ENCODE results near the gene TLCD2.
"Not testable (repeated sequence)": the region's sequence is repeated elsewhere in the genome, so short reads cannot be mapped to it uniquely, and the experiment has no call there.

Gene TLCD2, protein sequence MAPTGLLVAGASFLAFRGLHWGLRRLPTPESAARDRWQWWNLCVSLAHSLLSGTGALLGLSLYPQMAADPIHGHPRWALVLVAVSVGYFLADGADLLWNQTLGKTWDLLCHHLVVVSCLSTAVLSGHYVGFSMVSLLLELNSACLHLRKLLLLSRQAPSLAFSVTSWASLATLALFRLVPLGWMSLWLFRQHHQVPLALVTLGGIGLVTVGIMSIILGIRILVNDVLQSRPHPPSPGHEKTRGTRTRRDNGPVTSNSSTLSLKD

DNA sequence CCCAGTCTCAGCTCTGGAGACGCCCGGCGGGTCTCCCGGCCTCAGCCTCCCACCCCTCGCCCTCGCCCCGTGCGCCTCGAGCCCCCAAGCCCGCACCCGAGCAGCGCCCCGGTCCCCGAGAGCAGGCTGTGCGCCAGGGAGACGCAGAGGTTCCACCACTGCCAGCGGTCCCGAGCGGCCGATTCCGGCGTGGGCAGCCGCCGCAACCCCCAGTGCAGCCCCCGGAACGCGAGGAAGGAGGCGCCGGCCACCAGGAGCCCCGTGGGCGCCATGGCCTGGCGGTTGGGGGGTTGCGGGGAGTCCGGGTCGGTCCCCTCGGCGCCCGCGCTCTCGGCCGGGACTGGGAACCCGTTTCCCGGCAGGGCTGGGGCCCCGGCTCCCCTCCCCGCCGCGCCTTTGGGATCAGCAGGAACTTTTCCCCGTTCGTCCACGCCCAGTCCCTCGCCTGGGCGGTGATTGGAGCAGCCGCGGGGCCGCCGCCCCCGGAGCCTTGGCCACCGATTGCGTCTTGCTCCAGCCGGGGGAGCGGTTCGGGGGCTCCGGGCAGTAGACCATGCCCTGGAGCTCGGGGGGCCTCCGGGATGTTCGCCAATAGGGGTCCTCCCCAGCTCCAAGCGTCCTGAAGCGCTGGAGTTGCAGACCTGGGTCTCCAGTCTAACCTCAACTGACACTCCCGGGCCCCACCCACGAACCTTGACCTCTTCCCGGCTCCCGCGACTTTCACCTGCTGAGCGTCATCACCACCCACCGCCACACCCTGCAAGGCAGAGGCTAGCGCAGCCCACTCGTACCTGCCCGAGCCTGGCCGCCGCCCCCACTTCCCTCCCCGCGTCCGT, at the start of gene TLCD2:
Gene TLCD2 (minus strand): TSS at position 407 of the 836 bp plus-strand sequence. CDS start 135 bp downstream, at position 272.
- no peak for DNase-seq

DNA sequence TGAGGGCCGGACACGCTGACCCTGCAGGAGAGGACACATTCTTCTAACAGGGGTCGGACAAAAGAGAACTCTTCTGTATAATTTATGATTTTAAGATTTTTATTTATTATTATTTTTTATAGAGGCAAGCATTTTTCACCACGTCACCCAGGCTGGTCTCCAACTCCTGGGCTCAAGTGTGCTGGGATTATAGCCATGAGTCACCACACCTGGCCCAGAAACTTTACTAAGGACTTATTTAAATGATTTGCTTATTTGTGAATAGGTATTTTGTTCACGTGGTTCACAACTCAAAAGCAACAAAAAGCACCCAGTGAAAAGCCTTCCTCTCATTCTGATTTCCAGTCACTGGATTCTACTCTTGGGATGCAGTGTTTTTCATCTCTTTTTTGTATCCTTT, 49.4 kb upstream of the TLCD2 start:
- DNase-seq = no peak

DNA sequence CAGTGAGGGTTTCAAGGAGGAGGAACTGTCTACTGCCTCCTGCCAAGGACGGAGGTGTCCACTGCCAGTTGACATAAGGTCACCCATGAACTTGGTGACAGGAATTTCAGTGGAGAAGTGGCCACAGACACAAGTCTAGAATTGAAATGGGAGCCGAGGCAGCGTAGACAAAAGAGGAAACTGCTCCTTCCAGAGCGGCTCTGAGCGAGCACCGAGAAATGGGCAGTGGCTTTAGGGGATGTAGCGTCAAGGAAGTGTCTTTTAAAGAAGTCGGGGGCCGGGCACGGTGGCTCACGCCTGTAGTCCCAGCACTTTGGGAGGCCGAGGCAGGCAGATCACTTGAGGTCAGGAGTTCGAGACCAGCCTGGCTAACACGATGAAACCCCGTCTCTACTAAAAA, 48.6 kb upstream of the TLCD2 start:
- no peak for DNase-seq

DNA sequence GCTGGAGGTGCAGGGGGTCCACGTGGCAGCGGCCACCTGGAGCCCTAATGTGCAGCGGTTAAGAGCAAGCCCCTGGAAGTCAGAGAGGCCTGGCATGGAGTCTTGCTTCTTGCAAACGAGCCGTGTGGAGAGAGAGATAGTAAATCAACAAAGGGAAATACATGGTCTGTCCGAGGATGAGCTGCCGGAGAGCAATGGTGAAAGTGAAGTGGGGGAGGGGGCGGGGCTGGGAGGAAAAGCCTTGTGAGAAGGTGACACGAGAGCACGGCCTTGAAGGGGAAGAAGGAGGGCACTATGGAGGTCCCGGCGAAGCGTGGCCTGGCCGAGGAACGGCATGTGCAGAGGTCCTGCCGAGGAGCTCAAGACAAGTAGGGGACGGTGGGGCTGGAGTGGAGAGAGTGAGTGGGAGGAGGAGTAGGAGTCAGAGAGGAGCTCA, 45.7 kb upstream of the TLCD2 start:
- no peak for DNase-seq

DNA sequence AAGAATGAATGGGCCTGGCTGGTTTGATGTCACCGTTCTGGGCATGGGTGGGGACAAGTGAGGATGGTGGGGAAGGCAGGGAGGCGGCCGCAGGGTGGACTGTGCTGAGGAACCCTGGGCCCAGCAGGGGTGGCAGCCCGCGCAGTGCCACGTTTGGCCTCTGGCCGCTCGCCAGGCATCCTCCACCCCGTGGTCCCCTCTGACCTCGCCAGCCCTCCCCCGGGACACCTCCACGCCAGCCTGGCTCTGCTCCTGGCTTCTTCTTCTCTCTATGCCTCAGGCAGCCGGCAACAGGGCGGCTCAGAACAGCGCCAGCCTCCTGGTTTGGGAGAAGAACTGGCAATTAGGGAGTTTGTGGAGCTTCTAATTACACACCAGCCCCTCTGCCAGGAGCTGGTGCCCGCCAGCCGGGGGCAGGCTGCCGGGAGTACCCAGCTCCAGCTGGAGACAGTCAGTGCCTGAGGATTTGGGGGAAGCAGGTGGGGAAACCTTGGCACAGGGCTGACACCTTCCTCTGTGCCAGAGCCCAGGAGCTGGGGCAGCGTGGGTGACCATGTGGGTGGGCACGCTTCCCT, 45.2 kb upstream of the TLCD2 start:
- DNase-seq = no peak

DNA sequence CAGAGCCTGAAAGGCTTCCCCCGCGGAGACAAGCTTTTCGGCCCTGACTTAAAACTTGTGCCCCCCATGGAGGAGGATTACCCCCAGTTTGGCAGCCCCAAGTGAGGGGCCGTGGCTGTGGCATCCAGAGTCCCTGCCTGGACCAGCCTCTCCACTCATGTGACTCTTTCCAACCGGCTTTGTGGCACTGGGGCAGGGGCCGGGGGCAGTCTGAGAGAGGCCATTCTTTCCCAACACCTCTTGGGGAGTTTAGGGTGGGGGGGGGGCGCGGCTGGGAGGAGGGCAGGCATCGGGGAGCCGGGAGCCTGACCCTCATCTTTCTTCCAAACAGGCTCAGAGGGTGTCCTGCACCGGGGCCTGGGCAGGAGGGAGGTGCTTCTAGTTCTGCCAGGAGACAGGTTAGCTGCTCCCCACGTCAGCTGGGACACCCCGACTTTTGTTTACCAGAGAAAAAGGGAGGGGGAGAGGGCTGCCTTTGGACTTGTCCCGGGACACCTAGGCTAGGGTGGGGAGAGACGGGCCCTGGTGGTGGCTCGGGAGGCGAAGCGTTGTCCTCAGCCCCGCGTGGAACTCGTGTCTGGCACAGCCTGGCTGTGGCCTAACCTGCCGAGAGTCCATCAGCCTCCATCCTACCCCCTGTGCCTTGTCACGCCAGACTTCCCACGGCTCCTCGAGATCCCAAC, 44.4 kb upstream of the TLCD2 start:
- no peak for DNase-seq

DNA sequence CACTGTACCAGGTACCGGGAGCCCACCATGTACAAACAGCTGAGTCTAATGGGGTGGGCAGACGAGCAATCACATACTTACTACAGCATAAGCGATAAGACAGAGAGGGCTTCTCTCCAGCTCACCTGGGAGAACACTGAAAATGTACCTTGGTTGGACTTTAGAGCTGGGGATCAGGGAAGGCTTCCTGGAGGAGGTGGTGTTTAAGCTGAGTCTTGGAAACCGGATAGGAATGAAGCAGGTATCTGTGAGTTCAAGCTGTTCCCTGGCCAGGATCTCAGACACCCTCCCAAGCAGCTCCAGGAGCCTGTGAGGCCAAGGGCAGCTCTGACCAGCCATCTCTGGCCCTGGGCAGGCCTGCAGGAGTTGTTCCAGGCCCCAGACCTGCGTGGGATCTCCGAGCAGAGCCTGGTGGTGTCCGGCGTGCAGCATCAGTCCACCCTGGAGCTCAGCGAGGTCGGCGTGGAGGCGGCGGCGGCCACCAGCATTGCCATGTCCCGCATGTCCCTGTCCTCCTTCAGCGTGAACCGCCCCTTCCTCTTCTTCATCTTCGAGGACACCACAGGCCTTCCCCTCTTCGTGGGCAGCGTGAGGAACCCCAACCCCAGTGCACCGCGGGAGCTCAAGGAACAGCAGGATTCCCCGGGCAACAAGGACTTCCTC, 43.7 kb upstream of the TLCD2 start:
- no peak for DNase-seq

DNA sequence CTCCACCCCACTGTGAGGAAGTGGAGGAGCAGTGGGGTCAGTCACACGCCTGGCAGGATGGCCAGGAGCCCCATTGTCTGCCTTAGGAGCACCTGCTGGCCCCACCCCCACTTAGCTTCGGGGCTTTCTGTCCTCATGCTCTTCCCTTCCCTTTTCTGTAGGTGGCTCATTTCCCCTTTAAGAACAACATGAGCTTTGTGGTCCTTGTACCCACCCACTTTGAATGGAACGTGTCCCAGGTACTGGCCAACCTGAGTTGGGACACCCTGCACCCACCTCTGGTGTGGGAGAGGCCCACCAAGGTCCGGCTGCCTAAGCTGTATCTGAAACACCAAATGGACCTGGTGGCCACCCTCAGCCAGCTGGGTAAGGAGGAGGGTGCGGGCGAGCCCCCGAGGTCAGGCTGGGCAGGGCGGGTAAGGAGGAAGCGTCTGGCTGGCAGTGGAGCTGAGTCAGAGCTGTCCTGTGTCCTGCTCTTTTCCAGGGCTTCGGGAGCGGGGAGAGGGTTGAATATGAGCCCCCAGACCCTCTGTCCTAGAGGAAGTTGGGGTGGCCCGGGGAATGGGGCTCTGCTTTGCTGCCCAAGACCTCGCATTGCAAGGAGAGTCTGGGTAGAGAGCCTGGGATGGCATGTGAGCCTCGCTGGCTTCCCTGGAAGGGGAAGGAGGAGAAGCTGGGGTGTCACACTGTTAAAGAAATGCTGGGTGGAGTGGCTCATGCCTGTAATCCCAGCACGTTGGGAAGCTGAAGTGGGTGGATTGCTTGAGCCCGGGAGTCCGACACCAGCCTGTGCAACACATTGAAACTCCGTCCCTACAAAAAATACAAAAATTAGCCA, 42.5 kb upstream of the TLCD2 start:
- no peak for DNase-seq

DNA sequence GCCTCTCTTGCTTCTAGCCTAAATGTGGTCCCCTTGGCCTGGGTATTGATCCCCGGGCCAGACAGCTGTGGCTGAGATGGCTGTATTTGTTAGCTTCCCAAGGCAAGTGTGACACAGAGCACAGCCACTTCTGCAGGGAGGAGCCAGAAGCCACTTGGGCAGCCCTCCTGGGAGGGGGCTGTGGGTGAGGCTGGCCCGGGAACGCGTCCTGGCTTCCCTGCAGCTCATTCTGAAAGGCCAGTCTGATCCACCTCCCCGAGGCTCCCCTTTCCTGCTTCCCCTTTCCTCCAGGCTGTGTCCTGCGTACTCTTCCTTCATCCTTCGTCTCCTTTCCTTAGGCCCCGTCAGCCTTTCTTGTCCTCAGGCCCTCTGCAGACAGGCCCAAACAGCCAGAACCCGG, 40.5 kb upstream of the TLCD2 start:
- DNase-seq = no peak

DNA sequence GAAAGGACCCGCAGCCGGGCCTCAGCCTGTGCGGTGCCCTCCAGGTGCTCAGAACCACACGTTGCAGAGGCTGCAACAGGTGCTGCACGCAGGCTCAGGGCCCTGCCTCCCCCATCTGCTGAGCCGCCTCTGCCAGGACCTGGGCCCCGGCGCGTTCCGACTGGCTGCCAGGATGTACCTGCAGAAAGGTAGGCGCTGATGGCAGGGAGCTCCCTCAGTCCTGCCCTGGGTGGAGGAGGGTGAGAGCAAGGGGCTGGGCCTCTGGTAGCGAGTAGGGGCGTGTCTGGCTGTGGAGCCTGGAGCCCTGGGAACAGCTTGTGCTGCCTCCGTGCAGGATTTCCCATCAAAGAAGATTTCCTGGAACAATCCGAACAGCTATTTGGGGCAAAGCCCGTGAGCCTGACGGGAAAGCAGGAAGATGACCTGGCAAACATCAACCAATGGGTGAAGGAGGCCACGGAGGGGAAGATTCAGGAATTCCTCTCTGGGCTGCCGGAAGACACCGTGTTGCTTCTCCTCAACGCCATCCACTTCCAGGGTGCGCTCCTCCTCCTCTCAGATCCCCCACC, 36.9 kb upstream of the TLCD2 start:
- DNase-seq = no peak

DNA sequence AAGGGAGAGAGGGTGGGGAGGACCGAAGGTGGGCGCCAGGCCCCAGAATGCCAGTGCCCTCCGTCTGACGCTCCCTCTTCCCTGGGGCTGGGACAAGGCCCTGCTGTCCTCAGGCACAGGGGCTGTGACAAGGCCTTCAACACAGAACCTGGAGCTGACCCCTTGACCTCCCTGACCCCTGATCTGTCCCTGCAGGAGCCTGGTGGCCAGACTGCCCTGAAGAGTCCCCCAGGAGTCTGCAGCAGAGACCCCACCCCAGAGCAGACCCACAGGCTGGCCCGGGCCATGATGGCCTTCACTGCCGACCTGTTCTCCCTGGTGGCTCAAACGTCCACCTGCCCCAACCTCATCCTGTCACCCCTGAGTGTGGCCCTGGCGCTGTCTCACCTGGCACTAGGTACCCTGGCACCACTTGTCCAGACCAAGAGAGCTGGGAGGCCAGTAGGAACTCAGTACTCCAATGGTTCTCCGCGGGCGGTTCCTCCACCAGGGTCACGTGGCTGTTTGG, 35.4 kb upstream of the TLCD2 start:
- no peak for DNase-seq

DNA sequence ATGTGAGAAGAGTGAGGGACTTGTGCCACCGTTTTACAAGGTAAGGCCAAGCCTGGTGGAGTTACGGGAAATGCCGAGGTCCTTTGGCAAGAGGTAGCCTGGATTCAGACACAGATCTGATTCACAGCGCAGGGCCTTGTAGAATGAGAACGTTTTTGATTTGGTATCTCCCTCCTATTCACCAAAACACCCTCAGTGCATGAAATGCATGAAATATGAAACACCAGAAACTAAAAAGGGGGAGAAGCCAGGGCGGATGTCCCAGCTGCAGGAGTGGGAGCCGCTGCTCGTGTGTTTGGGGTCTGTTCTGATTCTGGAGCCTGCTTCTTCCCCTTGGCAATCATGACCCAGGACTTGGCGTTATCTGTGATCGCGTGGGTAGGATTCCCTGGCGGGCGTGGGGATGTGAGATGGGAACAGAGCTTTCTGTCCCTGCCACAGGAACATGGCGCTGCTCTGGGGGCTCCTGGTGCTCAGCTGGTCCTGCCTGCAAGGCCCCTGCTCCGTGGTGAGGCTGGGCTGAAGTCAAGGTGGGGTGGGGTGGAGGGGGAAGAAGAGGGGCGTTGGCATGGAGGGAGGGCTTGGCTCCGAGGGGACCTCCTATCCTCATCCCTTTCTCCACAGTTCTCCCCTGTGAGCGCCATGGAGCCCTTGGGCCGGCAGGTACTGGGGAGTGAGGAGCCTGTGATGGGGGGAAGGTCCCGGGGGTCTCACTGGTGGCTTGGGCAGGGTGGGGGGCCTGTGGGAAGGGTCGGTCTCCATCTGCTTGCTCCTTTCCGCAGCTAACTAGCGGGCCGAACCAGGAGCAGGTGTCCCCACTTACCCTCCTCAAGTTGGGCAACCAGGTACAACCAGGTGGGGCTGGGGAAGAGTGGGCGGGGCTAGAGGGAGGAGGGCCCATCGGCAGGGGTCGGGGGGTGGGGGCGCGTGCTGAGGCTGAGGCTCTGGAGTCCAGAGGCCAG, 34.7 kb upstream of the TLCD2 start:
- no peak for DNase-seq

DNA sequence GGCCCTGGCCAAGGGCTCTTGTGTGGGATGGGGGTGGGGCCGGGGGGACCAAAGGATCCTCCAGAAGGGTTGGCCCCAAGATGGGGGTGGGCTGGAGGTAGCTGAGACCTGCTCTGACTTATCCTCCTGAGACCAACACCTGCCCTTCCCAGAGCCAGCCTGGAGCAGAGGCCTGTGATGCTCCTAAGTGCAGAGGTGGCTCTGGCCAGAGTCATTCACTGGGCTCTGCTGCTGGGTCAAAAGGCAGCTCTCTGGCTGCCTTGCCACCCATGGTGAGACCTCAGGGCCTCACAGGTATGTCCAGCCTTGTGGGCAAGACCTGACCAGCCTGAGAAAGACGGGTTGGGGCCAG, 32.9 kb upstream of the TLCD2 start:
- DNase-seq = no peak

DNA sequence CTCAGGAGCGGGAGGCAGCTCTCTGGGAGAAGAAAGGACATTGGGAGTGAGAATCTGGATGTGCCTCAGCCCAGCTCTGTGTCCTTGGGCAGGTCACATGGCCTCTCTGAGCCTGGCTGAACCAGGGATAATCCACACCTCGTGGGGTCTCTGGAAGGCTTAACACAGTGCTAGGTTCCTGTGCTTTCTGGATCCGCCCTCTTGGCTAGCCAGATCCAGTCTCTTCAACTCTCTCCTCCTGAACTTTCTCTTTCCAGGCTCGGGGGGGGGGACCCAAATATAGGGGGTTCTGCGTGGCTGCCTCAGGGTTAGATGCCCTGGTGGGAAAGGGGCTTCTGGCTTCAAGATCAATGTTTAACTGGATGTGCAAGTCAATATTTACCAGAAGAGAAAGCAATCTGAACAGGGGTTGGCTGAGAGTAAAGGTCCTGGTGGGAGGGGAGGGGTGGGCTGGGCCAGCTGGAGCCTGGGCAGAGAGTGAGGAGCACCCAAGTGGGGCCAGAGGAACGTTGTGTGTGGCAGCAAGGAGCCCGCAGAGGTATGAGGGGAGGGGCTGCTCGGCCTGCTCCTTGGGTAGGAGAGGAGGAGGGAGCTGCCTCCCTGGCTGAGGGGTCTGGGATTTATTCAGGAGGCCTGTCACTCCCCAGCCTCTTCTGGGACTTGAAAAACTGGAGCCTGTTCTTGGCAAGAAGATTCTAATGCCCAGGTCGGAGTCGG, 32.4 kb upstream of the TLCD2 start, which contains the start of gene SERPINF2:
Gene SERPINF2 (plus strand): TSS at position 501 of the 717 bp plus-strand sequence. CDS start 2,125 bp downstream, outside the sequence.
- DNase-seq = no peak

DNA sequence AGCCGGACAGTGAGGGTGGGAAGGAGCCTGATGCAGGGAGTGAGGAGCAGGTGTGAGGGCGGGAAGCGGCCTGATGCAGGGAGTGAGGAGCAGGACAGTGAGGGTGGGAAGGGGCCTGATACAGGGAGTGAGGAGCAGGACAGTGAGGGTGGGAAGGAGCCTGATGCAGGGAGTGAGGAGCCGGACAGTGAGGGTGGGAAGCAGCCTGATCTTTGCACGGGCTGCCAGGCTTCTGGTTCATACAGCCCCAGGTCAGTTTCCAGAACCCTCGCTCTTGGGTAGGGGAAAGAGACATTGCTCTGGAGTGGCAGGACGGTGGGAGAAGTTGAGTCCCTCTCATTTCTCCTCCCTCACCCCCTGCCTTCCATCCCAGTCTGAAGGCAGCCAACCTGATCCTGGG, 31.7 kb upstream of the TLCD2 start:
- not testable (repeated sequence) for DNase-seq

DNA sequence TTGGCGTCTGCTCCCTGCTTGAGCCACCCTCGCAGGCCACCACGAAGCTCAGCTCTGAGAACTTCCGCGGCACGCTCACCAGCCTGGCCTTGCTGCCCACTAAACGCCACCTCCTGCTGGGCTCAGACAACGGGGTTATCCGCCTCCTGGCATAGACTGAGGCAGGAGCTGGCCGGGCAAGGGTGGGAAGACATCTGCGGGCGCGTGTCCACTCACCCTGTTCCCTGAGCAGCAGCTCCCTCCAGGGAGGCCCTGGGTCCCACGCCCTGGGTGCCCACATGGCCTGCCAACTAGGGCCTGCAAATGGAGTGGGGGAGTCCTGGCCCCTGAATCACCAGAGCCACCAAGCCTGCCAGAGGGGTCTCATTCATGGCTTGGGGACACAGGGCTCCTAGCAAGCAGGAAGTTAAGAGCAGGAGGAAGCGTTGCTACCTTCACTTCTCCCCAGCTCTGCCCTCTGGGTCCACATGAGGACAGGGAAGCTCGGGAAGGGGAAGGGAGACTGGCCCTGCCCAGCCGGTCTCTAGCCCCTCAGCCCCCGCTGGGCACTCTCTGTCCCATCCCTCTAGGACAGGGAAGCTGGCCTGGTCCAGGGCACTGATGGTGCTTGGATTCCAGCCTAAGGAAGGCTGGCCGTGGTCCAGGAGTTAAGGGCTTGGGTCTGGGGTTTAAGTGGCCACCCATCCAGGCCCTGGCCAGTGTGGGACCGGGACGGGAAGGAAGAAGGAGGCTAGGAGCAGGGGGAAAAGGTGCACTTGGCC, 27.5 kb upstream of the TLCD2 start:
- DNase-seq = no peak

DNA sequence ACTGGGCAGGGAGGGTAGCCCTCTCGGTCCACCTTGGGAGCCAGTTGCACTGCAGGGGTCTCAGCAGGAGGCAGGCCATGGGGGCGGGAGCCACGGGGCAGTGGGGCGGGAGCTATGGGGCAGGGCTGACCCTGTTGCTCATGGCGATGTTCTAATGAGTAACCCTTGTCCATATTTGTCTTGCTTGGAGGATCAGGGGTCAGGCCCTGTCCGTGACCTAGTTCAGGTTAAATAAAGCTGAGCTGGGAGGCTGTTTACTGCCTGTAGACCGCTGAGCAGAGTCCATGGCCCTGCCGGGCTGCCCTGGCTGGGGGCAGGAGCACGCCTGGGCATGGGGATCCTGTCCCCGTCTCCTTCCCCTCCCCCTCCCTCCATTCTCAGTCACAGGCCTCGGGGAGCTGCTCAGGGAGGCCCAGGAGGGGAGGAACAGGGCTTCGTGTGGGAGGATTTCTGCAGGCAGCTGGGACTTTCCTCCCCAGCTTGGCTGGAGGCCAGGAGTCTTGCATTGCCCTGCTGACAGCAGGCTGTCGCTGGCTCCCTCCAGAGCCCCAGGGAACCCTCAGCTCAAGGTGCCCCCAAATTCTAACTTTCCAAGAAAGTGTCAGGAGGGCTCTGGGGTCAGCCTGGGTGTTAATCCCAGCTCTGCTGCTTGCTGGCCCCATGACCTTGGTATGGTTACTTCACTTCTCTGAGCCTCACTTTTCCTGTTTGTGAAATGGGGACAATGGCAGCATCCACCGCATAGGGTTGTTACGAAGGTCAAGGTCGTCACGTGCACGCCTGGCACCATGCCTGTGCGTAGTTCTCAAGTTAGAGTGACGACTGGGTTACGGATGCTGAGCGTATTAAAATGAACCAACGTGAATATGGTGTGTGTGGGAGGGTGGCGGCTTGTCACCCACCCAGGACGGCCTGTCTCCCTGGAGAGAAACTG, 26.4 kb upstream of the TLCD2 start:
- DNase-seq = peak; percentile 50
